ENCODE measurements around the gene KIAA0319L.
A peak's percentile ranks its signal among the peaks of the same experiment; 100 is the strongest.
"Not testable (repeated sequence)": the region's sequence is repeated elsewhere in the genome, so short reads cannot be mapped to it uniquely, and the experiment has no call there.

The KIAA0319L gene

DNA sequence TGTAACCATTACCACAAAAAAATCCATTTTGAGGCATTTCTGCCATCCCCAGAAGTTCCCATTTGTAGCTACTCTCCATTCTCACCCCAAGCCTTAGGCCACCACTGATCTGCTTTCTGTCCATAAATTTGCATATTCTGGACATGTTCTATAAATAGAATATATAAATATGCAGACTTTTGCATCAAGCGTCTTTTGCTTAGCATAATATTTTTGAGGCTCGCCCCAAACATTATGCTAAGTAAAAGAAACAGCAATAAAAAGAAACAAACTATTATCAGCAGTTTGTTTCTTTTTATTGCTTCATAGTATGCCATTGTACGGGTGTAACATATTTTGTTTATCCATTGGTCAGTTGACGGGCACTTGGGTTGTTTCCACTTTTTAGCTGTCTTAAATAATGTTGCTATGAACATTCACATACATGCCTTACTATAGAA lies 23.8 kb upstream of the KIAA0319L start:
- DNase-seq: no peak

DNA sequence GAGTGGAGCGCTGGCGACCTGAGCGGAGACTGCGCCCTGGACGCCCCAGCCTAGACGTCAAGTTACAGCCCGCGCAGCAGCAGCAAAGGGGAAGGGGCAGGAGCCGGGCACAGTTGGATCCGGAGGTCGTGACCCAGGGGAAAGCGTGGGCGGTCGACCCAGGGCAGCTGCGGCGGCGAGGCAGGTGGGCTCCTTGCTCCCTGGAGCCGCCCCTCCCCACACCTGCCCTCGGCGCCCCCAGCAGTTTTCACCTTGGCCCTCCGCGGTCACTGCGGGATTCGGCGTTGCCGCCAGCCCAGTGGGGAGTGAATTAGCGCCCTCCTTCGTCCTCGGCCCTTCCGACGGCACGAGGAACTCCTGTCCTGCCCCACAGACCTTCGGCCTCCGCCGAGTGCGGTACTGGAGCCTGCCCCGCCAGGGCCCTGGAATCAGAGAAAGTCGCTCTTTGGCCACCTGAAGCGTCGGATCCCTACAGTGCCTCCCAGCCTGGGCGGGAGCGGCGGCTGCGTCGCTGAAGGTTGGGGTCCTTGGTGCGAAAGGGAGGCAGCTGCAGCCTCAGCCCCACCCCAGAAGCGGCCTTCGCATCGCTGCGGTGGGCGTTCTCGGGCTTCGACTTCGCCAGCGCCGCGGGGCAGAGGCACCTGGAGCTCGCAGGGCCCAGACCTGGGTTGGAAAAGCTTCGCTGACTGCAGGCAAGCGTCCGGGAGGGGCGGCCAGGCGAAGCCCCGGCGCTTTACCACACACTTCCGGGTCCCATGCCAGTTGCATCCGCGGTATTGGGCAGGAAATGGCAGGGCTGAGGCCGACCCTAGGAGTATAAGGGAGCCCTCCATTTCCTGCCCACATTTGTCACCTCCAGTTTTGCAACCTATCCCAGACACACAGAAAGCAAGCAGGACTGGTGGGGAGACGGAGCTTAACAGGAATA lies 20.1 kb upstream of the KIAA0319L start:
- no peak for DNase-seq

DNA sequence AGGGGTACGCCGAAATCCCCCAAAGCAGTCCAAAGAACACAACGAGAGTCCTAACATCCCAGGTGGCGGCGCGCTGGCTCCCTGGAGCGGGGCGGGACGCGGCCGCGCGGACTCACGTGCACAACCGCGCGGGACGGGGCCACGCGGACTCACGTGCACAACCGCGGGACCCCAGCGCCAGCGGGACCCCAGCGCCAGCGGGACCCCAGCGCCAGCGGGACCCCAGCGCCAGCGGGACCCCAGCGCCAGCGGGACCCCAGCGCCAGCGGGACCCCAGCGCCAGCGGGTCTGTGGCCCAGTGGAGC lies 19.5 kb upstream of the KIAA0319L start:
- not testable (repeated sequence) for DNase-seq

DNA sequence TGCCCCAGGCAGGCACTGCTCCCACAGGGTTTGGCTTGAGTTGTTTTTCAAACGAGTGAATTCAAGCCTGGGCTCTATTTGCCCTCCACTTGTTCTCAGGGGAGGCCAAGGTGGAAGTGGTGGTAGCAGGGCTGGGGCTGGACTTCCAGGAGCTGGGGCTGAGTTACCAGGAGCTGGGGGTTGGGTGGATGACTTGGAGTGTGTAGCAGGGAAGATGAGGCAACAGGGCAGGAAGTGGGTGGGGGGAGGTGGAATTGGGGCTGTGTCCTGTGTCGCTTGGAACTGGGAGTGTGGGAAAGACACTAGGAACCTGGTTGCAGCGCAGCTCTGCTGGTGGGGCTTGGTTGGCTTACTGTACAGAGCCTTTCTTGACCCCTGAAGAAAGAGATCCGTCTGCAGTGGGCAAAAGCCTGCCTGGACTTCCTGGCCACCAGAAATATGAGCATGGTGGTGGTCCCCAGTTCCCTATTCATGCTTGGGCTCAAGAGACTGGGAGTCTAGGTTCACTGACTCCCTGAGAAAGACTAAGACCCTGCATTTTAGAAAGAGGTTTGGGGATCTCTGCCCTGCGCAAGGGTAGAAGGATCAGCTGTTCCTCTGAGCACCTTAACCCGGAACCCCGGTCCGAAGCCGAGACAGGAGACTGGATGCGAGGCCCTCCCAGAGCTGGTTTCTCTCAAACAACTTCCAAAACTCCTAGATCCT lies 19.0 kb upstream of the KIAA0319L start:
- no peak for DNase-seq

DNA sequence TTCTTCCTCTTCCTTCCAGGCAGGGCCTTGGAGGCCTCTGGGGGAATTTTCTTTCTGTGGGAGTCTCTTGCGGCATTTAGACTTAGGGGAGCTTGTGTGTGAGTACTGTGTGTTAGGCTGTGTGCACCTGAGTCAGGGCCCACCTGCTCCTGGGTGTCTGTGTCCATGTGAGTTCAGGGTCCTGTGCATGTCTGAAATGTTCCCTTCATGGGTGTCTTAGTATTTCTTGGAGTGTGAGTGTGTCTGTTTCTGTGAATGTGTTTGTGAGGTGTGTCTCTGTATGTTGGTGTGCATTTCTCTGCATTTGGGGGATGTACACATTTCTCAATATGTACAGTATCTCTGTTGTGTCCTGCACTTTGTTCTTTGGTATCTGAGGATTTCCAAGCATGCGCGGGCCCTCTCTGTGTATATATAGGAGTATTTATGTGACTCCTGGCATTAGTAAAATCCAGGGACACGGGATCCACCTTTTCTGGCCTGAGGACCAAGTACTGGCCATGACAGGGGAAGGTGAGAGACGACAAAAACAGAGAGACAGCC lies 18.3 kb upstream of the KIAA0319L start:
- DNase-seq: no peak

DNA sequence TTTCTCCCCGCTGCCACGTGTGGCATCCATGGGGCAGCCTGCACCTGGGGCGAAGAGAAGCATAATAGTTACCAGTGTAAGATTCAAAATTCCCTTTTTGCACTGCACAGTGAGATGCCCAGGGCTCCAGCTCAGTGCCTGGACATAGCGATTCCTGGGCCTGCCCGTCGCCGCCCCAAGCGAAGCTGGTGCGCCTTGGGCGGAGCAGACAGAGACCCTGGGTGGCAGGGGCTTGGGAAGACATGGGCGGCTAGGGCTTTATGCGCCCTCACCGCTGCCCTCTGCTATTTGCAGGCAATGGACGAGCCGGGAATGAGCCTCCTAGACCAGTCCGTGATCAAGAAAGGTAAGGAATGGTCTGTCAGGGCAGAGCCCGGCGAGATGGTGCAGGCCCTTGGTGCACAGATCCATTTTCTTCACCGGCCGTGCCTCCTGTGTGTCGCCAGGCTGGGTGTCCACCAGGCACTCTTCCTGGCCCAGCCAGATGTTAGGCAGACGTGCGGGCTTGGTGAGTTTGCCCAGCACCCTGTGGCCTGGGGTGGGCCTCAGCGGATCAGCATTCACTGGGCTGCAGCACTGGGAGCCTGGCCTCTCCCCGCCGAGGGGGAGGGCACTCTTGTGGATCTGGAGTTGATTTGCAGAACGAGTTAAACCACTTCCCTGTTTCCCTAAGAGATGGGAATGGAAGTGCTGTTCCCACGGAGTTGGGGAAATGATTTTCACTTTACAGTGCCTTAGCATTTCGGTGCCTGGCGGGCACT lies 17.6 kb upstream of the KIAA0319L start:
- DNase-seq: no peak

DNA sequence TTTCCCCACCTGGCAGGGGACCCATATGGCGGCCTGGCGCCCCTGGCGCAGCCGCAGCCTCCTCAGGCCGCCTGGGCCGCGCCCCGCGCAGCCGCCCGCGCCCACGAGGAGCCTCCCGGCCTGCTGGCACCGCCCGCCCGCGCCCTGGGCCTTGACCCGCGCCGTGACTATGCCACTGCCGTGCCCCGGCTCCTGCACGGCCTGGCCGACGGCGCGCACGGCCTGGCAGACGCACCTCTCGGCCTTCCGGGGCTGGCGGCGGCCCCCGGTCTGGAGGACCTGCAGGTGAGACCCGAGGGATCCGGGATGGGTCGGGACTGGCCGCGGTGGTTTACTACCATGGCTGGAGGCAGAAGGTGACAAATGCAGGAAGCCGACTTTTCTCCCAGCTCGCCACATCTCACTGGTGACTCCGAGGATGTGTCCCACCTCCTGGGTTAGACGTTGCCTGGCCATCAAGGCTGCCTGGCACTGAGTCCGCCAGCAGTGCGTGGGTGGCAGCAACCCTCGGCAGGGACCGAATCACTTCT lies 17.0 kb upstream of the KIAA0319L start:
- no peak for DNase-seq

DNA sequence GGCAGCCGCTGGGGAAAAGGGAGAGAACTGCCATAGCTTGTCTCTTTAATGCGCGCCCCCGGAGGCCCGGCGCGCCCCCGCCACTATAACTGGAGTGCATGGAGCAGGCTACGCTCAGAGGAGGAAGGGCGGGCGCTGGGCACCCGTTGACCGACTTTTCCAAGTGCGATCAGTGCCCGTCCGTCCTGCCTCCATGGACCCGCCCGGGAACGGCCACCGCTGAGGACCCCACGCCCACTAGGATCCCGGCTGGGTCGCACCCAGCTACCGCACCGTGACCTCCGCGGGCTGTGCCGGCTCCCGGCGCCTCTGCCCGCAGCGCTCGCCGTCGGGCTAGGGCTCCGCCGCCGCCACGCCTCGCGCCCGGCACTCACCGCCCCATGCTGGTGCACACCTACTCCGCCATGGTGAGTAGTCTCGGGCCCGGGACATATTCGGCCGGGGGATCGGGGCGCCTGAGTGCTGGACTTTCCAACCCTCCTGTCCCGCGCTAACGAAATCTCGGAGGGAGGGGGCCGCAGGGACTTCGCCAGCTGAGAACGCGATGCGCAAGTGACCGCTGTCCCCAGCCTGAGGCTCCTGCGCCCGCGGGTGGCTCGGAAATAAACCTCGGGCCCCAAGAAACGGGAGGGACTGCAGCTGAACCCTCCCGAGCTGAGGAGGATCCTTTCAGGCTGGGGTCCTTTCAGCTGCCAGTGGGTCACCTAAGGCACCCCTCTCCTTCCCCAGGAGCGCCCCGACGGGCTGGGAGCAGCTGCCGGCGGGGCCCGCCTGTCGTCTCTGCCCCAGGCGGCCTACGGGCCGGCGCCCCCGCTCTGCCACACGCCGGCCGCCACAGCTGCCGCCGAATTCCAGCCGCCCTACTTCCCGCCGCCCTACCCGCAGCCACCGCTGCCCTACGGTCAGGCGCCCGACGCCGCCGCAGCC lies 16.3 kb upstream of the KIAA0319L start, which contains the start of gene TFAP2E:
Gene TFAP2E, plus strand, starts transcription at position 117 of the 927 bp plus-strand sequence. Its CDS starts 264 bp downstream, at position 381.
- no peak for DNase-seq

DNA sequence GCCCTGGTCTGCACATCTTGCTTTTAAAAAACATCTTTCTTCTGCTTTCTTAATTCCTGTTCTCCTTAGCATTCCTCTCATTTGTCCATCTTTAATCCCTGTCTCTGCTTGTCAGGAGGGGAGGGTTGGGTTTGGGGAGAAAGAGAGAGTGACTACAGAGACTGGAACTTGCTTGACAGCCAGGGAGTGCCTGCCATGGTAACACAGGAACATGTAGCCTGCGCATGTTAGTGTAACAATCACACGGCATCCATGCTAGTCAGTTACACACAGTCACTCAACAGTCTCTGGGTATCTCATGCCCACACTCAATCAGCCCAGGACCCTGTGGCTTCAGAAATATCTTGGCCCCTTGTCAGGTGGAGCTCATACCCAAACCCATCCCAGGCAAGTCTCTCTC lies 15.1 kb upstream of the KIAA0319L start:
- DNase-seq: no peak

DNA sequence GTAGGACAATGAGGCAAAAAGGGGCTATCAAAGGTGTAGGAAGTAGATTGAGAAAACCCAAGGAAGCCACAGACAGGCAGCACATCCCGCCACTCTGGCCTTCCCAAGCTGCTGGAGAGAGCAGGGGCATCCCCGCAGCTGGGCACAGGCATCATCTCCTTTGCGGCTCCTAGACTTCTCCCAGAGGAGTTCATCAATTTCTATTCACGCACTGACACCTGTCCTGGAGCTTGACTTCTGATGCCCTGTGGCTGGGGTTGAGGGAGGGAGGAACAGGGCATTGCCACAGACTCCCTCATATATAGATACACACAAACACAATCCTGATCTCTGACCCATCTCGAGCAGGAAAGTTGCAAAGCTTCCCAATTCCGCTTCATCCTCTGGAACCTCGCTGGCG lies 14.1 kb upstream of the KIAA0319L start:
- no peak for DNase-seq

DNA sequence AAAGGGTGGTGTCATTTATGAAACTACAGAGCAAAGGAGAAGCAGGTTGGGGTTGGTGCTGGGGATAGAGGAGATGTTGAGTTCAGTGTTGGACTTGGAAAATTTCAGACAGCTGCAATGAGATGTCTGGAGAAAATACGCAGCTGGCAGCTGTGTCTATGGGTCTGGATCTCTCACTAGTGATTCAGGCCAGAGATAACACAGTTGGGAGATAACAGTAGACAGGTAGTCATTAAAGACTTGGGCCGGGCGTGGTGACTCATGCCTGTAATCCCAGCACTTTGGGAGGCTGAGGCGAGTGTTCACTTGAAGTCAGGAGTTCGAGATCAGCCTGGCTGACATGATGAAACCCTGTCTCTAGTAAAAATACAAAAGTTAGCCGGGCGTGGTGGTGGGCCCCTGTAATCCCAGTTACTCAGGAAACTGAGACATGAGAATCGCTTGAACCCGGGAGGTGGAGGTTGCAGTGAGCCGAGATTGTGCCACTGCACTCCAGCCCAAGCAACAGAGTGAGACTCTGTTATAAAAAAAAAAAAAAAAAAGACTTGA lies 13.5 kb upstream of the KIAA0319L start:
- DNase-seq: no peak

DNA sequence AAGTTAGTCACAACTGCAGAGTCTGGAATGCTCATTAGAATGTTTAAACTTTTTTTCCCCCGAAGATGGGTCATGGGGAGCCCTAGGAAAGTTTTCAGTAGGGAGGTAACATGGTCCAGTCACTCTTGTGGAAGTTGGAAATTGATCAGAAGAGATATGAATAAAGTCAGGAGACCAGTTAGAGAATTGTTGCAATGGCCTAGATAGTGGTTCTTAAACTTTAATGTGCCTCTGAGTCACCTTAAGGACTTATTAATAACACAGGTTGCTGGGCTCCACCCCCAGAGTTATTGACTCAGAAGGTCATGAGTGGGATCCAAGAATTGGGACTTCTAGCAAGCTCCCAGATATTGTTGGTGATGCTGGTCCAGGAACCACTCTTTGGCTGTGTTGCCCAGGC lies 12.7 kb upstream of the KIAA0319L start:
- DNase-seq: no peak

DNA sequence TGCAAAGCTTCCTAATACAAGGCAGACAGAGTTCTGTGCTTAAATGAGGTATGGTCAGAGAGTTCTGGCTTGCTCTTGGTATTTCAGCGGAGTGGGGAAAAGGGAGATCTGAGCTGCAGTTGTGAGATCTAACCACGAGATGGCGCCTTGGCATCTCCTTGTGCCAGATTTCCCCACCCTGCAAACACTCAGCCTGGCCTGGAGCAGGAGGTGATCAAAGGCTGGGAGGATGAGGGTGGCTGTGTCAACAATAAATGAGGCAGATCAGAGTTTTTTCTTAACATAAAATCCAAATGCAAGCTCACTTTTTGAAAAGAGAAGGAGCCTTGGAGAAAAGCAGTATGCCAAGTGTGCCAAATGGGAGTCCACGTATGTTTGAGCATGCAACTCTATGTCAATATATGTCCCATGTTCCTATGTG lies 11.8 kb upstream of the KIAA0319L start:
- DNase-seq: no peak

DNA sequence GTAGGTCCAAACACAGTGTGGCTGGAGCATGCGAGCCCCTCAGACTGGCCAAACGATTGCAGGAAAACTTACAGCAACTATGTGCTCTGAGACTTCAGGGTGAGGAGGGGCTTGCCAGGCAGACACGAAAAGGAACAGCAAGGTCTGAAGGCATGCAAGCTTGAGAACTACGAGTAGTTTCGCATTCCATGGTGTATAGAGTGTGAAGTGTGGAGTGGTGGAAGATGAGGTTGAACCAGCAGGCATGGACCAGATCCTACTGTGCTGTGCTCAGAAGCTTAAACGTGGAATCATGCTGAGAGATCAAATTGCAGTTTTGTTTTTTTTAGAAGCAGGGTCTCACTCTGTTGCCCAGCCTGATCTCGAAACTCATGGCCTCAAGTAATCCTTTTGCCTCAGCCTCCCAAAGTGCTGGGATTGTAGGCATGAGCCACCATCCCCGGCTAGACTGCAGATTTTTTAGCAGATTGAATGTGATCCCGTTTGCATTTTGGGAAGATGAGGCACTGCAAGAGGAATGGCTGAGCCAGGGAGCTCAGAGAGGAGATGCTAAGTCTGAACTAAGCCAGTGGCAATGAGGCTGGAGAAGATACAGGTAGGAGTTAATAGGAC lies 10.8 kb upstream of the KIAA0319L start:
- no peak for DNase-seq

DNA sequence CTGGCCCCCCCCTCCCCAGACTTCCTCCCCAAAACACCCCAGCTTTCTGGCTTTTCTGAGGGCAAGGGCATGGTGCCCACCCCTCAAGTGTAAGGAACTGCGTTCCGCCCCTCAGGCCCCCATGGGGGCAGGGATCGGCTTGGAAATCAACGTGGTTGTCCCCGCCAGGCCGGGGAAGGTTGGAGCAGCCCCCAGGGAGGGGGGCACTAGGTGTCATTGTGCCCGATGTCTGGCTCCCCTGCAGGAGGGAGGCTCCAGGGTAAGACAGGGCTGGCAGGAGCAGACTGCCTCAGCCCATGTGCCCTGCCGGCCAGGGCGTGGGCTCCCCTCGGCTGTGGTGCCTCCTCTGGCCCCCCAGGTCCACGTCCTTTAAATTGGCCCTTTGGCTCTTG lies 8.5 kb upstream of the KIAA0319L start:
- DNase-seq: no peak

DNA sequence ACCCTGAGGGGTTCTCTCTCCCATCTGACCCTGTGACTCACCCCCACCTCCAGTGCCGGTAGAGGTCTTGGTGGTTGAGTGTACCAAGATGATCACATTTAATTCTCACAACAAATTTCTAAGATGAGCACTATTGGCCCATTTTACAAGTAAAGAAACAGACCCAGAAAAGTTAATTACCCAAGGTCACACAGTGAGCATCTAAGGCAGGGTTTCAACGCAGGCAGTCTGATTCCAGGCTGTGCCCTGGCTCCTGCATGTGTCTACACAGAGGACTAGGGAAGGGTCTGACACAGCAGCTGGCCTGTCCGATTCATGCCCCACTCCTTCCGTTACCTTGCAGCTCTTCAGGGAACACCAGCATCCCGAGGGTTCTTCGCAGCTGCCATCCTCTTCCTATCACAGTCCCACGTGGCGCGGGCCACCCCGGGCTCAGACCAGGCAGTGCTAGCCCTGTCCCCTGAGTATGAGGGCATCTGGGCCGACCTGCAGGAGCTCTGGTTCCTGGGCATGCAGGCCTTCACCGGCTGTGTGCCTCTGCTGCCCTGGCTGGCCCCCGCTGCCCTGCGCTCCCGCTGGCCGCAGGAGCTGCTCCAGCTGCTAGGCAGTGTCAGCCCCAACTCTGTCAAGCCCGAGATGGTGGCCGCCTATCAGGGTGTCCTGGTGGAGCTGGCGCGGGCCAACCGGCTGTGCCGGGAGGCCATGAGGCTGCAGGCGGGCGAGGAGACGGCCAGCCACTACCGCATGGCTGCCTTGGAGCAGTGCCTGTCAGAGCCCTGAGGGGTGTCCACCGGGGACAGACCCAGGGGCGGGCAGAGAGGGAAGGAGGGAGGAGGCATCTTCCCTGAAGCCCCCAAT lies 7.9 kb upstream of the KIAA0319L start:
- no peak for DNase-seq

DNA sequence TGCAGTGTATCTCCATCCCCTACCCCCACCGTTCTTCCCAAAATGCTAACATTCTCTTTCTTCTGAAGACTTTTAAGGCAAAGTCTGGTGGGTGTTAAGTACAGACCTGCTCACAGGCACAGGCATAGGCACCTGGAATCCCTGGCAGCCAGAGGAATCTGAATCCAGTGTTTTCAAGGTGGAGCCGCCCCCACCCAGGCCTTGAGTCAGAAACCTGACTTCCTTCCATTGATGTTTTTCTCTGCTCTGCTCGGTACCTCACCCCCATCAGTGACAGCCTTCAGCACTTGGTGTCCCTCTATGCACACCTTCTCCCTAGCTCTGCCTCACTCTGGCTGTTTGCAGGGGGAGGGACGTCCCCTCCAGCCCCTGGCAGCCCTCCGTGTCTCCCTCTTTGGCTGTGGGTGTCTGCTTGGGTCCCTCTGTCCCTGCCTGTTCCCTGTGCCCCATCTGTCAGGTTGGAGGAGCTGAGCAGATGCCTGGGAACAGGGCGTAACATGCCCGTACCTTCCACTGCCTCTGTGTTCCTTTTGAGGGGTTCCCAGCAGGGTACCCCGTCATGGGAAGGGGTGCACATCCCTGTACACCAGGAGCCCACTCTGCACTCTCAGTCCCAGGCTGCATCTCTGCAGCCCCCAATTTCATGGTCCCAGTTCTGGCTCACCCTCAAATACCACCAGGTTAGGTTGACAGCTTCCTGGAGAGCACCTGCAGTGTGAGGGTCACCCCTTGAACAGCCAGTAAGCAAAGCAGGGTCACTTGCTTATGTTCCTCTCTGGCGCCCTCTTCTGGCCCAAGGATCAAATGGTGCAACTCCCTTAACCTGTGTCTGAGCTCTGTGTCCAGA lies 7.1 kb upstream of the KIAA0319L start:
- peak; percentile 29 for DNase-seq

DNA sequence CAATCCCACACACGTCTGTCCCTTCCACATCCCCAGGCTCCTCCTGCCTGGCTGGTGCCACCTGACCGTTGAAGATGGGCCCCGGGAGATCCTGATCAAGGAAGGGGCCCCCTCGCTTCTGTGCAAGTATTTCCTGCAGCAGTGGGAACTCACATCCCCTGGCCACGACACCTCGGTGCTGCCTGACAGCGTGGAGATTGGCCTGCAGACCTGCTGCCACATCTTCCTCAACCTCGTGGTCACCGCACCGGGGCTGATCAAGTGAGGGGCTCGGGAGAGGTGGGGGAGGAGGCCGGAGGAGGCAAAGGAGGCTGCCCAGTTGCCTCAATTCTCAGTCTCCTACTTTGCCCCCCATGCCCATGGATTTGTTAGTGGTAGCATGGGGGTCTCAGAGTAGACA lies 6.0 kb upstream of the KIAA0319L start:
- DNase-seq: no peak
